SKM-1 (cell line): ENCODE data around the gene MAP3K7CL.
"Not testable (repeated sequence)": the region's sequence is repeated elsewhere in the genome, so short reads cannot be mapped to it uniquely, and the experiment has no call there.

Experiments
- DNase-seq: peaks from one replicate; lab custom pipeline; 2025; ENCODE audit not compliant: unreplicated experiment; lab: John Stamatoyannopoulos, UW

The MAP3K7CL gene

GRCh38 chr21:29166853-29167252, 36.4 kb downstream of the MAP3K7CL start:
- DNase-seq = no peak

- DNase-seq = not testable (repeated sequence)
These were observed 37.0 kb downstream of the MAP3K7CL start for GRCh38 chr21:29167481-29167880.

GRCh38 chr21:29168891-29169315, 38.5 kb downstream of the MAP3K7CL start:
- DNase-seq = no peak

GRCh38 chr21:29170944-29171343, 40.5 kb downstream of the MAP3K7CL start:
- no peak for DNase-seq

GRCh38 chr21:29172282-29172681, 41.8 kb downstream of the MAP3K7CL start:
- DNase-seq = no peak

GRCh38 chr21:29174607-29175013, 44.2 kb downstream of the MAP3K7CL start:
- no peak for DNase-seq

GRCh38 chr21:29175408-29176134, 45.1 kb downstream of the MAP3K7CL start:
- DNase-seq = no peak

GRCh38 chr21:29176471-29177120, 46.2 kb downstream of the MAP3K7CL start:
- no peak for DNase-seq

GRCh38 chr21:29177800-29178199, 47.4 kb downstream of the MAP3K7CL start:
- no peak for DNase-seq

- DNase-seq = no peak
These were observed 48.5 kb downstream of the MAP3K7CL start for GRCh38 chr21:29178926-29179325.

- no peak for DNase-seq
These were observed 49.1 kb downstream of the MAP3K7CL start for GRCh38 chr21:29179503-29179902.

- no peak for DNase-seq
These were observed 51.5 kb downstream of the MAP3K7CL start for GRCh38 chr21:29181799-29182470.

- DNase-seq = no peak
These were observed 52.2 kb downstream of the MAP3K7CL start for GRCh38 chr21:29182691-29183092.

GRCh38 chr21:29184037-29184436, 53.6 kb downstream of the MAP3K7CL start:
- DNase-seq = peak; percentile 94

GRCh38 chr21:29185172-29185571, 54.7 kb downstream of the MAP3K7CL start:
- DNase-seq = no peak

- DNase-seq = no peak
These were observed 55.2 kb downstream of the MAP3K7CL start for GRCh38 chr21:29185633-29186032.

GRCh38 chr21:29186246-29186645, 55.8 kb downstream of the MAP3K7CL start:
- DNase-seq = no peak

- no peak for DNase-seq
These were observed 57.5 kb downstream of the MAP3K7CL start for GRCh38 chr21:29187944-29188343.

GRCh38 chr21:29189353-29189752, 58.9 kb downstream of the MAP3K7CL start:
- DNase-seq = no peak

GRCh38 chr21:29190923-29191331, 60.5 kb downstream of the MAP3K7CL start:
- no peak for DNase-seq

- no peak for DNase-seq
These were observed 62.6 kb downstream of the MAP3K7CL start for GRCh38 chr21:29193072-29193471.

GRCh38 chr21:29193901-29194300, 63.5 kb downstream of the MAP3K7CL start:
- no peak for DNase-seq
